Measurements from ENCODE around the gene STK32A. TPM values are rescaled to one million over a fixed set of nuclear protein-coding genes. Genes with fewer than 3 reads are reported as not detected.

The STK32A gene
- total and polyA plus RNA-seq, 4 experiments from 2014 or later = not detected

GRCh38 chr5:147377682-147378081, 142.9 kb downstream of the STK32A start:
- POLR2A ChIA-PET (ENCODE audit: partially characterized antibody) = no interaction called here
- Mint-ChIP-seq H3K4me3 (no peak overlapping the region), H3K9me3 (peaks cover 0 to 12% (median 6%) of the 10 kb centered on the region in 8 donors), H3K27me3 (peaks cover 1 to 5% of the 10 kb centered on the region in 2 donors), H3K27ac (no peak overlapping the region), H3K36me3 (no peaks in the 10 kb centered on the region), H3K4me1 (no peaks in the 10 kb centered on the region)
- no peaks in the 10 kb centered on the region for H3K9me3 ChIP-seq (ENCODE audit: control insufficient read depth in 1 of 2, low read length in 2 of 2)
- H3K4me1 ChIP-seq (ENCODE audit: insufficient read depth, low read length) = no peaks in the 10 kb centered on the region
- CTCF ChIA-PET (ENCODE audit: partially characterized antibody) = no interaction called here
- no peak overlapping the region for H3K27ac ChIP-seq (ENCODE audit: low read depth, low read length)
- DNase-seq = no peak
- H3K4me3 ChIP-seq (ENCODE audit: low read length in 2 of 2) = no peak overlapping the region
- no peaks in the 10 kb centered on the region for H3K36me3 ChIP-seq (ENCODE audit: insufficient read depth, low read length)
- H3K27me3 ChIP-seq (ENCODE audit: insufficient read depth, low read length) = no peaks in the 10 kb centered on the region
- intact Hi-C loops (cut with micrococcal nuclease) = no loop called here

- Mint-ChIP-seq H3K27me3 (peaks cover 1 to 3% of the 10 kb centered on the region in 2 donors), H3K9me3 (peaks cover 0 to 12% (median 6%) of the 10 kb centered on the region in 8 donors), H3K36me3 (no peaks in the 10 kb centered on the region), H3K4me1 (no peaks in the 10 kb centered on the region), H3K4me3 (no peak overlapping the region), H3K27ac (no peak overlapping the region)
- ChIA-PET POLR2A (ENCODE audit: partially characterized antibody) (no interaction called here), CTCF (ENCODE audit: partially characterized antibody) (no interaction called here)
- Histone ChIP-seq H3K27me3 (ENCODE audit: insufficient read depth, low read length) (no peaks in the 10 kb centered on the region), H3K4me1 (ENCODE audit: insufficient read depth, low read length) (no peaks in the 10 kb centered on the region), H3K36me3 (ENCODE audit: insufficient read depth, low read length) (no peaks in the 10 kb centered on the region), H3K4me3 (ENCODE audit: low read length in 2 of 2) (no peak overlapping the region), H3K9me3 (ENCODE audit: control insufficient read depth in 1 of 2, low read length in 2 of 2) (no peaks in the 10 kb centered on the region), H3K27ac (ENCODE audit: low read depth, low read length) (no peak overlapping the region)
- intact Hi-C loops (cut with micrococcal nuclease) = no loop called here
- DNase-seq = no peak
Observed at GRCh38 chr5:147381555-147381954, 146.7 kb downstream of the STK32A start.

- CTCF ChIA-PET (ENCODE audit: partially characterized antibody) = no interaction called here
- H3K27me3 Mint-ChIP-seq = peaks cover 1 to 3% of the 10 kb centered on the region in 2 donors
Observed at GRCh38 chr5:147382776-147383175, 147.9 kb downstream of the STK32A start.

GRCh38 chr5:147384346-147385193, 149.7 kb downstream of the STK32A start:
- Histone ChIP-seq H3K4me3 (ENCODE audit: low read length in 2 of 2) (no peak overlapping the region), H3K9me3 (ENCODE audit: control insufficient read depth in 1 of 2, low read length in 2 of 2) (no peaks in the 10 kb centered on the region), H3K36me3 (ENCODE audit: insufficient read depth, low read length) (no peaks in the 10 kb centered on the region), H3K4me1 (ENCODE audit: insufficient read depth, low read length) (no peaks in the 10 kb centered on the region), H3K27me3 (ENCODE audit: insufficient read depth, low read length) (no peaks in the 10 kb centered on the region), H3K27ac (ENCODE audit: low read depth, low read length) (no peak overlapping the region)
- H3K9me3 Mint-ChIP-seq = peaks cover 0 to 8% (median 2%) of the 10 kb centered on the region in 8 donors
- CTCF ChIA-PET (ENCODE audit: partially characterized antibody) = no interaction called here
- H3K36me3 Mint-ChIP-seq = no peaks in the 10 kb centered on the region
- no peaks in the 10 kb centered on the region for H3K4me1 Mint-ChIP-seq
- DNase-seq = no peak
- POLR2A ChIA-PET (ENCODE audit: partially characterized antibody) = no interaction called here
- H3K27me3 Mint-ChIP-seq = peaks cover 0 to 2% of the 10 kb centered on the region in 2 donors
- intact Hi-C loops (cut with micrococcal nuclease) = no loop called here
- H3K27ac Mint-ChIP-seq = no peak overlapping the region
- H3K4me3 Mint-ChIP-seq = no peak overlapping the region

More at GRCh38 chr5:147382776-147383175, 147.9 kb downstream of the STK32A start:
- H3K9me3 ChIP-seq (ENCODE audit: control insufficient read depth in 1 of 2, low read length in 2 of 2) = no peaks in the 10 kb centered on the region
- DNase-seq = no peak
- no peak overlapping the region for H3K4me3 Mint-ChIP-seq
- peaks cover 0 to 12% (median 6%) of the 10 kb centered on the region in 8 donors for H3K9me3 Mint-ChIP-seq
- no peak overlapping the region for H3K4me3 ChIP-seq (ENCODE audit: low read length in 2 of 2)
- H3K4me1 ChIP-seq (ENCODE audit: insufficient read depth, low read length) = no peaks in the 10 kb centered on the region
- POLR2A ChIA-PET (ENCODE audit: partially characterized antibody) = no interaction called here
- H3K27me3 ChIP-seq (ENCODE audit: insufficient read depth, low read length) = no peaks in the 10 kb centered on the region
- intact Hi-C loops (cut with micrococcal nuclease) = no loop called here
- no peak overlapping the region for H3K27ac ChIP-seq (ENCODE audit: low read depth, low read length)
- no peak overlapping the region for H3K27ac Mint-ChIP-seq
- no peaks in the 10 kb centered on the region for H3K4me1 Mint-ChIP-seq
- H3K36me3 Mint-ChIP-seq = no peaks in the 10 kb centered on the region
- no peaks in the 10 kb centered on the region for H3K36me3 ChIP-seq (ENCODE audit: insufficient read depth, low read length)

GRCh38 chr5:147387109-147387508, 152.3 kb downstream of the STK32A start:
- POLR2A ChIA-PET (ENCODE audit: partially characterized antibody) = no interaction called here
- no peak overlapping the region for H3K27ac Mint-ChIP-seq
- H3K27me3 ChIP-seq (ENCODE audit: insufficient read depth, low read length) = no peaks in the 10 kb centered on the region
- H3K4me1 ChIP-seq (ENCODE audit: insufficient read depth, low read length) = no peaks in the 10 kb centered on the region
- CTCF ChIA-PET (ENCODE audit: partially characterized antibody) = no interaction called here
- H3K4me3 ChIP-seq (ENCODE audit: low read length in 2 of 2) = no peak overlapping the region
- H3K9me3 Mint-ChIP-seq = peaks cover 0 to 3% (median 0%) of the 10 kb centered on the region in 8 donors
- H3K27ac ChIP-seq (ENCODE audit: low read depth, low read length) = no peak overlapping the region
- no peaks in the 10 kb centered on the region for H3K27me3 Mint-ChIP-seq
- H3K4me1 Mint-ChIP-seq = no peaks in the 10 kb centered on the region
- no peaks in the 10 kb centered on the region for H3K36me3 Mint-ChIP-seq
- intact Hi-C loops (cut with micrococcal nuclease) = no loop called here
- no peaks in the 10 kb centered on the region for H3K36me3 ChIP-seq (ENCODE audit: insufficient read depth, low read length)
- H3K9me3 ChIP-seq (ENCODE audit: control insufficient read depth in 1 of 2, low read length in 2 of 2) = no peaks in the 10 kb centered on the region
- DNase-seq = no peak
- no peak overlapping the region for H3K4me3 Mint-ChIP-seq

GRCh38 chr5:147388184-147389108, 153.6 kb downstream of the STK32A start:
- DNase-seq = no peak
- Mint-ChIP-seq H3K9me3 (peaks cover 0 to 2% (median 0%) of the 10 kb centered on the region in 8 donors), H3K27ac (no peak overlapping the region), H3K4me1 (no peaks in the 10 kb centered on the region), H3K27me3 (no peaks in the 10 kb centered on the region), H3K4me3 (no peak overlapping the region), H3K36me3 (no peaks in the 10 kb centered on the region)
- ChIA-PET CTCF (ENCODE audit: partially characterized antibody) (no interaction called here), POLR2A (ENCODE audit: partially characterized antibody) (no interaction called here)
- intact Hi-C loops (cut with micrococcal nuclease) = no loop called here
- H3K4me1 ChIP-seq (ENCODE audit: insufficient read depth, low read length) = no peaks in the 10 kb centered on the region
- H3K9me3 ChIP-seq (ENCODE audit: control insufficient read depth in 1 of 2, low read length in 2 of 2) = no peaks in the 10 kb centered on the region
- no peak overlapping the region for H3K4me3 ChIP-seq (ENCODE audit: low read length in 2 of 2)
- no peaks in the 10 kb centered on the region for H3K36me3 ChIP-seq (ENCODE audit: insufficient read depth, low read length)
- no peak overlapping the region for H3K27ac ChIP-seq (ENCODE audit: low read depth, low read length)
- H3K27me3 ChIP-seq (ENCODE audit: insufficient read depth, low read length) = no peaks in the 10 kb centered on the region

GRCh38 chr5:147390654-147391225, 155.9 kb downstream of the STK32A start:
- no peaks in the 10 kb centered on the region for H3K9me3 ChIP-seq (ENCODE audit: control insufficient read depth in 1 of 2, low read length in 2 of 2)
- H3K4me3 ChIP-seq (ENCODE audit: low read length in 2 of 2) = no peak overlapping the region
- H3K27ac Mint-ChIP-seq = no peak overlapping the region
- ChIA-PET CTCF (ENCODE audit: partially characterized antibody) (no interaction called here), POLR2A (ENCODE audit: partially characterized antibody) (no interaction called here)
- intact Hi-C loops (cut with micrococcal nuclease) = no loop called here
- H3K9me3 Mint-ChIP-seq = peaks cover 0 to 2% (median 0%) of the 10 kb centered on the region in 8 donors
- no peak overlapping the region for H3K27ac ChIP-seq (ENCODE audit: low read depth, low read length)
- no peaks in the 10 kb centered on the region for H3K4me1 Mint-ChIP-seq
- no peaks in the 10 kb centered on the region for H3K36me3 Mint-ChIP-seq
- H3K4me3 Mint-ChIP-seq = no peak overlapping the region
- peaks cover 0 to under 1% of the 10 kb centered on the region in 2 donors for H3K27me3 Mint-ChIP-seq
- DNase-seq = no peak
- H3K36me3 ChIP-seq (ENCODE audit: insufficient read depth, low read length) = no peaks in the 10 kb centered on the region
- H3K27me3 ChIP-seq (ENCODE audit: insufficient read depth, low read length) = no peaks in the 10 kb centered on the region
- no peaks in the 10 kb centered on the region for H3K4me1 ChIP-seq (ENCODE audit: insufficient read depth, low read length)
